Vagina (tissue), 2 donors: ENCODE data around the gene SQOR. TPM values are rescaled to one million over a fixed set of nuclear protein-coding genes. Genes with fewer than 3 reads are reported as not detected.

Source experiments
- DNase-seq, 2 donors: peaks; one replicate each; pipeline ENCODE4 v3.0.0-alpha.2; 2017; ENCODE audit errors: extremely low spot score in 2 of 2
- H3K27ac ChIP-seq: fragments of 200-600 bp; sonication (generic); one replicate; pipeline ENCODE4 v1.5.1; 2019
- H3K27me3 ChIP-seq: fragments of 200-600 bp; sonication (generic); one replicate; pipeline ENCODE4 v1.5.1; 2019
- H3K36me3 ChIP-seq, 2 donors: fragments of 200-600 bp; sonication (generic); one replicate each; pipeline ENCODE4 v1.5.1; 2017 to 2019
- H3K4me1 ChIP-seq: fragments of 200-600 bp; sonication (generic); one replicate; pipeline ENCODE4 v1.5.1; 2019
- H3K4me3 ChIP-seq, 2 donors: fragments of 200-600 bp; sonication (generic); 1 replicate in 1 of 2; 2 replicates in 1 of 2; pipeline ENCODE4 v1.5.1; 2016 to 2019
- H3K9me3 ChIP-seq: fragments of 200-600 bp; sonication (generic); one replicate; pipeline ENCODE4 v1.5.1; 2019
- CTCF ChIP-seq, 3 experiments: fragments of 450-650 bp in 2 of 3; fragments of 200-600 bp in 1 of 3; sonication (generic) in 1 of 3; IDR thresholded peaks; one replicate each; pipeline ENCODE4 v1.5.1; 2017 to 2019; ENCODE audit warnings: antibody characterized with exemption in 3 of 3, mild to moderate bottlenecking in 2 of 3, moderate library complexity in 2 of 3
- POLR2A ChIP-seq, 2 donors: fragments of 450-650 bp; IDR thresholded peaks; one replicate each; pipeline ENCODE4 v1.6.1; 2017; ENCODE audit warnings: antibody characterized with exemption in 2 of 2, mild to moderate bottlenecking in 2 of 2, moderate library complexity in 2 of 2
- POLR2AphosphoS5 ChIP-seq, 2 donors: sonication (generic); formaldehyde crosslinking; IDR thresholded peaks; one replicate each; pipeline ENCODE4 v1.9.0; 2017; ENCODE audit warnings: antibody characterized with exemption in 2 of 2, mild to moderate bottlenecking in 2 of 2, low read depth in 1 of 2; ENCODE audit not compliant: insufficient read depth in 1 of 2
- intact Hi-C: fragments of 100-400 bp; cut with DNase I; formaldehyde crosslinking; loops from one replicate; pipeline ENCODE4 v1.15.1; 2023
- total RNA-seq: library from RNA; depleted of rRNA; stranded (reverse); fragments of >200 nt; gene quantifications from one replicate; pipeline ENCODE4 v1.2.3, GENCODE V29; 2016

The SQOR gene
- total RNA-seq, 1 donor from 2014 or later: 52.8 TPM

- Histone ChIP-seq H3K36me3 (no peaks in the 10 kb centered on the region), H3K4me3 (peak overlapping the region; percentile 49 to 53), H3K27me3 (no peaks in the 10 kb centered on the region), H3K4me1 (peaks cover 12% of the 10 kb centered on the region), H3K27ac (no peak overlapping the region), H3K9me3 (no peaks in the 10 kb centered on the region)
- DNase-seq: no peak
- TF ChIP-seq POLR2A (IDR thresholded peaks at IDR 0.05) (no peak), CTCF (IDR thresholded peaks at IDR 0.05) (no peak), POLR2AphosphoS5 (IDR thresholded peaks at IDR 0.05; ENCODE audit: insufficient read depth in 1 of 2, low read depth in 1 of 2) (no peak)
- intact Hi-C loops: no loop called here
Observed at GRCh38 chr15:45704329-45705249, 69.8 kb downstream of the SQOR start.

DNA sequence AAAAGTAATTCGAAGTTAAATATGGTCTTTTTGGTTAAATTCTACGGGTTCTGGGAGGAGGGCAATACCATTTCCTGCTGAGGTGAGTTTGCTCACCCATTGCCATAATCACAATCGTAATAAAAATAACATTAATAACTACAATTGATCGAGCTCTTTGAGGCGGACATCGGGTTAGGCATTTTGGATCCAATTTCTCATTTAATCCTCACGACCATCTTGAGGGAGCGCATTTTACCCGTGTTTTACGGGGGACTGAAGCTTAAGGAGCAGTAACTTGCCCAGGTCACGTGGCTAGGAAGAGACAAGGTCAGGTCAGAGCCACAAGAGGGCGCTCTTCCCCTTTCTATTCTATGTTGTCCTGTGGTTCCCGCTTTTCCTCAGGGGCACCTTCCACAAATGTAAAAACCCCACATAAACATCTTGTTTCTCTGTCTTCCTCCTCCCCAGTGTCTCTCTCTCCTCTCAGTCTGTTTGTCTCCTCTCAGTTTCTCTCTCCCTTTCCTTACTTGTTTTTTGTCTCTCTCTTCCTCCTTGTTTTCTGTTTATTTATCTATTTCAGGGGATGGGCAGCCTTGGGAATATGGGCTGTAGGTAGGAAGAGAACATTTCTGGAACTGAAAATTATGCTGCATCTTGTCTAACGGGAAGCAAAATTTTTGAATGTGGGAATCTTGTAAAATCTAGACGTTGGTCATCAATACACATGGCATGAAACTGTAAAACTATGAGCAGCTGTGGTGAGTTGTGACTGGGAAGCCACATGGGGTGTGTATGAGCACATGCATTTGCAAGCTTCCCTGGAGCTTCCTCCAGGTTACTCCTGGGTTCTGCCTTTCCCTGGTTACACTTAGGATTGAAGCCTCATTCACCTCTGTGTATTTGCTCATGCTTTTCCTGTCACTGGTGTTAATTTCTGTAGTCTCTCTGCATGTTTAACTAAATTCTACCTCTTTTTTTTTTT lies 71.0 kb downstream of the SQOR start:
- Histone ChIP-seq H3K9me3 (no peaks in the 10 kb centered on the region), H3K4me3 (peak overlapping the region; percentile 49 to 53), H3K27me3 (no peaks in the 10 kb centered on the region), H3K4me1 (peaks cover 12% of the 10 kb centered on the region), H3K36me3 (no peaks in the 10 kb centered on the region), H3K27ac (no peak overlapping the region)
- TF ChIP-seq POLR2A (IDR thresholded peaks at IDR 0.05) (no peak), POLR2AphosphoS5 (IDR thresholded peaks at IDR 0.05; ENCODE audit: insufficient read depth in 1 of 2, low read depth in 1 of 2) (peak in 1 of 2 donors; percentile 61), CTCF (IDR thresholded peaks at IDR 0.05) (peak; percentile 69 to 89 (median 86))
- intact Hi-C loops: no loop called here
- no peak for DNase-seq

DNA sequence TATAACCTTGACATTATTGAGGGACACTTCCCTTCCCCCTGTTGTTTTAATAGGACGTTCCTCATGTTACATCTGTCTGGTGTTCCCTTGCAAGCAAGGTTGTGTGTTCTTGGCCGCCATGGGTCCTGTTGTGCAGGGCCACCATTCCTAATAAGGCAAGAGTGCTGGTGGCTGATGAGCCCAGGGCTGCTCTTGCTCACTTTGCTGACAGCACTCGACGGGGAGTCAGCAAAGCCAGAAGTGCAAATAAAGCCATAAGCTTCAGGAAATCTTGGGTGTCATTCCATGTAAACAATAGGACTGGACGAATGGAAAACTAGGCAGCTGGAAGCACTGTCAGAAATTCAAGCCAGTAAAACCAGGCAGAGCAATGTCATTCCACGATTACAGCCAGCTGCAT lies 75.8 kb downstream of the SQOR start:
- no peak for TF ChIP-seq CTCF (IDR thresholded peaks at IDR 0.05)
- no peak for TF ChIP-seq POLR2A (IDR thresholded peaks at IDR 0.05)
- no peak for TF ChIP-seq POLR2AphosphoS5 (IDR thresholded peaks at IDR 0.05; ENCODE audit: insufficient read depth in 1 of 2, low read depth in 1 of 2)
- no peak for DNase-seq
- H3K36me3 ChIP-seq: no peaks in the 10 kb centered on the region
- peaks cover 6% of the 10 kb centered on the region for H3K4me1 ChIP-seq
- no peak overlapping the region for H3K4me3 ChIP-seq
- H3K27ac ChIP-seq: no peak overlapping the region
- H3K27me3 ChIP-seq: no peaks in the 10 kb centered on the region
- H3K9me3 ChIP-seq: no peaks in the 10 kb centered on the region
- intact Hi-C loops: no loop called here

DNA sequence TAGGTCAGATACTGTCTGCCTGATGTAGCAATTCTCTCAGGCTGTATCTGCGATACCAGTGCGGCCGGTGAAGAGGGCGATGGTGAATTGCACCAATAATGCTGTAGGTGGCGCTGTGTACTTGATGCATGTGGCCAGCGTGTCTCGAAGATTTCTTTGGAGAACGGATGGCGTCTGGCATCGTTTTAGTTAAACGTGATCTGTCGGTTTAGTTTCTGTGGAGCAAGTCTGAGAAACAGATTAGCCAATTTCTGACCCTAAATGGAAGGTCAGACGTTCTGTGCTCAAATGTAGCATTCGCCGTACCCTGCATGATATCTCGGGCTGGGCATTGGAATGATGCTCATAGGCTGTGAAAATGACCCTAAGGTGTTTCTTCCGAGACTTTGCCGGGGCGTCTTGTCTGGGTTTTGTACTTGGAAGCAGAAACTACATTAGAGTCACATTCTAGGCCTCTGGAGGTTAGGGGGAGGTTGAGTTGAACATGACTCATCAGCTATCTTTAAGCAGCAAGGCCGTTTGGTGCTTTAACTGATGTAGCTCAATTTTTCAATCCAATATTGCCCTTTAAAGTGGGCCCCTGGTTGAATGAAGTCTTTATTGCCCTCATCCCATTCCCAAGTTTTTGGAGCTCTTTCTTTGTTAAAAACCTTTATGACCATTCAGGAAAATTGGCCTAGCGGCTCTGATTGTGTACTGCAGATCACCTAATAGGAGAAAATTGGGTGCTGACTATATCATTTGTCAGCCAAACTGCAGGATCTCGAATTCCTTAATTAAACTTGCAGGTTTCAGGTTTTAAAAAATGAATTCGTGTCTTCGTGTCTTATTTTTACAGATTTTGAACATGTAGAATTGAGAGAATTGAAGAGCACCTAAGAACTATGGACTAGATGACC lies 80.0 kb downstream of the SQOR start:
- intact Hi-C loops: no loop called here
- Histone ChIP-seq H3K27ac (no peak overlapping the region), H3K4me1 (peaks cover 6% of the 10 kb centered on the region), H3K36me3 (no peaks in the 10 kb centered on the region), H3K27me3 (no peaks in the 10 kb centered on the region), H3K9me3 (no peaks in the 10 kb centered on the region), H3K4me3 (no peak overlapping the region)
- no peak for TF ChIP-seq POLR2A (IDR thresholded peaks at IDR 0.05)
- TF ChIP-seq CTCF (IDR thresholded peaks at IDR 0.05): peak in 2 of 3 experiments; percentile 44 to 60
- DNase-seq: no peak
